Upper lobe of right lung (tissue), 1 donor: ENCODE data around the gene CUTC. TPM values are rescaled to one million over a fixed set of nuclear protein-coding genes. Genes with fewer than 3 reads are reported as not detected.

Experiments used
- ATAC-seq: fragments of 200-7000 bp; cut with Tn5 transposase; one replicate; pipeline ENCODE4 v1.9.1; 2020; ENCODE audit warnings: mild to moderate bottlenecking, moderate library complexity
- DNase-seq: peaks from one replicate; pipeline ENCODE4 v3.0.0-alpha.2; 2020
- H3K27ac ChIP-seq: fragments of 200-600 bp; one replicate; pipeline ENCODE4 v1.8.0; 2022
- H3K27me3 ChIP-seq: fragments of 200-600 bp; one replicate; pipeline ENCODE4 v1.8.0; 2022; ENCODE audit warnings: mild to moderate bottlenecking
- H3K36me3 ChIP-seq: fragments of 200-600 bp; one replicate; pipeline ENCODE4 v1.8.0; 2022
- H3K4me1 ChIP-seq: fragments of 200-600 bp; one replicate; pipeline ENCODE4 v1.8.0; 2022
- H3K4me3 ChIP-seq: fragments of 200-600 bp; one replicate; pipeline ENCODE4 v1.8.0; 2022; ENCODE audit warnings: mild to moderate bottlenecking
- H3K9me3 ChIP-seq: fragments of 200-600 bp; one replicate; pipeline ENCODE4 v1.8.0; 2022
- CTCF ChIP-seq: fragments of 200-600 bp; IDR thresholded peaks from one replicate; pipeline ENCODE4 v1.8.0; 2022; ENCODE audit warnings: antibody characterized with exemption
- intact Hi-C: fragments of 100-400 bp; cut with DNase I; formaldehyde crosslinking; loops from one replicate; pipeline ENCODE4 v1.11.0; 2022
- total RNA-seq: library from RNA; stranded (reverse); fragmentation: NEBNext Ultra II Directional; extraction: Animal tissue kit (Norgen Biotek cat#: 25700); gene quantifications from one replicate; pipeline ENCODE4 v1.2.1, GENCODE V29; 2021
- donor health status: DM: no; HTN: yes; CAD: no; lungs with severe emphysema.

CUTC gene
- total RNA-seq, 1 donor from 2014 or later: 15.8 TPM

GRCh38 chr10:99695761-99696160, 36.3 kb upstream of the CUTC start:
- DNase-seq: no peak
- H3K4me3 ChIP-seq: no peak overlapping the region
- ATAC-seq: no peak
- TF ChIP-seq CTCF: no peak
- no peaks in the 10 kb centered on the region for H3K4me1 ChIP-seq
- H3K36me3 ChIP-seq: peaks cover 76% of the 10 kb centered on the region
- H3K27me3 ChIP-seq: no peaks in the 10 kb centered on the region
- no peak overlapping the region for H3K27ac ChIP-seq
- intact Hi-C loops: no loop called here
- no peaks in the 10 kb centered on the region for H3K9me3 ChIP-seq

GRCh38 chr10:99698504-99699080, 33.4 kb upstream of the CUTC start:
- Histone ChIP-seq H3K4me1 (no peaks in the 10 kb centered on the region), H3K4me3 (no peak overlapping the region), H3K9me3 (no peaks in the 10 kb centered on the region), H3K36me3 (peaks cover 79% of the 10 kb centered on the region), H3K27ac (no peak overlapping the region), H3K27me3 (no peaks in the 10 kb centered on the region)
- ATAC-seq (no peak), DNase-seq (no peak)
- no peak for TF ChIP-seq CTCF
- intact Hi-C loops: no loop called here

- no peaks in the 10 kb centered on the region for H3K27me3 ChIP-seq
- no peak overlapping the region for H3K4me3 ChIP-seq
- DNase-seq (no peak), ATAC-seq (no peak)
- no peak for TF ChIP-seq CTCF
- H3K27ac ChIP-seq: no peak overlapping the region
- intact Hi-C loops: no loop called here
- peaks cover 96% of the 10 kb centered on the region for H3K36me3 ChIP-seq
- H3K4me1 ChIP-seq: no peaks in the 10 kb centered on the region
- no peaks in the 10 kb centered on the region for H3K9me3 ChIP-seq
Observed at GRCh38 chr10:99700649-99701048, 31.4 kb upstream of the CUTC start.

GRCh38 chr10:99708428-99709012, 23.5 kb upstream of the CUTC start:
- Histone ChIP-seq H3K27me3 (no peaks in the 10 kb centered on the region), H3K36me3 (peaks cover 61% of the 10 kb centered on the region), H3K9me3 (no peaks in the 10 kb centered on the region), H3K4me3 (no peak overlapping the region), H3K27ac (peak overlapping the region; percentile 49), H3K4me1 (no peaks in the 10 kb centered on the region)
- no peak for TF ChIP-seq CTCF
- intact Hi-C loops: no loop called here
- no peak for ATAC-seq
- no peak for DNase-seq

GRCh38 chr10:99709480-99710229, 22.4 kb upstream of the CUTC start:
- H3K9me3 ChIP-seq: no peaks in the 10 kb centered on the region
- ATAC-seq: peak; percentile 53
- no peak for TF ChIP-seq CTCF
- H3K27ac ChIP-seq: no peak overlapping the region
- intact Hi-C loops: no loop called here
- peaks cover 61% of the 10 kb centered on the region for H3K36me3 ChIP-seq
- no peaks in the 10 kb centered on the region for H3K27me3 ChIP-seq
- no peak overlapping the region for H3K4me3 ChIP-seq
- no peak for DNase-seq
- H3K4me1 ChIP-seq: no peaks in the 10 kb centered on the region
